M059J (cell line): ENCODE data around the gene ZNF521. TPM values are rescaled to one million over a fixed set of nuclear protein-coding genes. Genes with fewer than 3 reads are reported as not detected.
"Not testable (repeated sequence)": the region's sequence is repeated elsewhere in the genome, so short reads cannot be mapped to it uniquely, and the experiment has no call there.

Source experiments
- DNase-seq: peaks from one replicate; pipeline ENCODE4 v3.0.0-alpha.2; 2012; ENCODE audit warnings: low read depth
- total RNA-seq: library from RNA; depleted of rRNA; stranded (reverse); fragments of >200 nt; shearing (Covaris generic); gene quantifications from 2 replicates; pipeline ENCODE4 v1.2.3, GENCODE V29; 2014

Gene ZNF521
- total RNA-seq, 1 experiment from 2014 or later, result 20.4 TPM

DNA sequence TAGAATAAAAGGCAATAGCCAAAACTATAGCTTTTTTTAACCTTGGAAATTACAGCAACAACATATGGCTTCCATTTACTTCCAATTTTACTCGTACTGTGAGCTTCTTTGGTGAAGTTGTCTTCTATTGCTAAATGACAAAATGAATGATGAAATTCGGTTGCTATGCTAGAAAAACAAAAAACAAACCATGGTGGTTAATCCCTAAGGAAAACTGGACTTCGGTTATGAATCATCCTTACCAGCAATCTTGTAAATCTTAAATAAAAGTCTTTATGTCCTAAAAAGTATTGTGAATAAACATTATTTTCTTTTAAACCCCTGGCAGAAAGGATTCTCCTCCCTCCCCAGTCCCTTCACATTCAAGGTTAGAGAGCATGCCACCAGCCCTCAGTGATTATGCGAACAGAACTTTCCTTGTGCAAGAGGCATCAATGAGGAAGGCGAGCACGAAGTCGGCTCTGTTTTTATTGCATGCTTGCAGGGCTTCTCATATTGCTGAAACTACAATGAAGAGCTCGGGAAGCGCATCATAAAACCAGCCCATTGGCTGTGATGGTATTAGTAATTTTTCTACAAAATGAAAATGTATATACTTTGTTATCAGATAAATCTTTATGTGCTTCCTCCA is 62.9 kb downstream of the ZNF521 start:
- DNase-seq, result peak; percentile 91

DNA sequence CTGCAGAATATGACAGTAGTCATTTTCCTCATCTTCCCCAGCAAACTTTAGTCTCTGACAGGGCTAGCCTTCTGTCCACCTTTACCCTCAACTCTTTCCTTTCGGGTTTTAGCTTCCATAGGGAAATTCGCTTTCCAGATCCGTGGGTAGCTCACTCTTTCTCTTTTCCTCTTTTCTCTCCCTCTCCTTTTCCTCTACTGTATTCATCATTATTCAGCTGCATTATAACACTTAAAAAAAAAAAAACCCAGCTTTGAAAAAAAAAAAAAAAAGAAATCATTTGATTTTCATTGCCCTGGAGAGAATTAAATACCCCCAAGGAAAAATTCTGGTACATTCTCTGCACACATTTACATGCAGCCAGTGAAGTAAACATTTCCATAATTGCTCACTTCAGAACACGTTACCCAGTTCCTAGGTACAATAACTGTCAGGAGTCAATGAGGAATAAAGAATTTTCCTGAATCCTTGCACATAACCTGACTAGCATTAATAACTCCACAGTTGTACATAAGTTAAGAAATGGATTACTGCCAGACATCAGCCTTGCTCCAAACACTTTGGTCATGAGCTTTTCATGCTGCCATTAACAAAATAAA is 63.5 kb downstream of the ZNF521 start:
- peak; percentile 10 for DNase-seq

DNA sequence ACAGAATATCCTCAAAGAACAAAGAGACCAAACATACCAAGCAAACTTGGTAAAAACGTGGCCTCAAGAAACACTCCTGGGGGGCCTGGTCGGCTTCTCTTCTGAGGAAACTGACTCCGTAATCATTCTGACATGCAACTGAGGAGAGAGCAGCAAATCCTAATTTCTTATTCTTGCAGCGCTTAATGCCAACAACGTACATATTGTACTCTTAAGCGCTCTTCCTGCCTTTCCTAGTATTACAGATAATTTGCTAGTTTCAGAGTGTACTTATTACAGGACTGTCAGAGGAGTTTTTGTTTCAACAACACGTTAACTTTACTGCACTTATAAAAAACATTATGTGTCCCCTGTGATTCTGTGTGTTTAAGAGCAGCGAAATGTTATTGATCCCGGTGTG is 64.9 kb downstream of the ZNF521 start:
- DNase-seq, result no peak

DNA sequence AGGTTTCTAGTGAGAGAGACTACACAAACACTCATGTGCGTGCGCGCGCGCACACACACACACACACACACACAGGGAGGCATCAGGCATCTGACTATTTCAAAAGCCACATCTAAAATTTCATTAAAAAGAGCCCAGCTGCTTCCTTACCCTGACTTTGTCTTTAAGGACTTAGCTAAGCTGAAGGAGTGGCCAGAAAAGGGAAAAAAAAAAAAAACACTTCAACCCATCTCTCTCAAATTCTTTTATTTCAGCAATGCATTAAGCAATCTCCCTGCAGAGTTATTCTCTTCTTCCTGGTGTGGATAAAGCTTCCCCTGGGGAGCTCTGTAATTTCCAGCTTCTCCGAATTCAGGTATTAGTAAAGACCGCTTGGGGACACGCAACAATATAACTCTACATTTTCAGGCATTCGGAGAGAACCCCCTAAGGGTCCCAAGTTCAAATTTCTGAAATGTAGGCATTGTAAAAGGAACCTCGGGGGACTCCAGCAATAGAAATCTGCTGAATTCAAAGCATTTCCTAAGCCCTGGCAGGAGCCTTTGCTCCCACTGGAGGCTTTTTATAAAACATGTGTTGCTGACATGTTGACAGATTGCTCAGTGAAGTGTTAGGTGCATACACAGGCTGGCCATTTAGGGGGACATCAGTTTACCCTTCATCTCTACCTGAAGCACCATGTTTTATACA is 67.0 kb downstream of the ZNF521 start:
- DNase-seq, result no peak

DNA sequence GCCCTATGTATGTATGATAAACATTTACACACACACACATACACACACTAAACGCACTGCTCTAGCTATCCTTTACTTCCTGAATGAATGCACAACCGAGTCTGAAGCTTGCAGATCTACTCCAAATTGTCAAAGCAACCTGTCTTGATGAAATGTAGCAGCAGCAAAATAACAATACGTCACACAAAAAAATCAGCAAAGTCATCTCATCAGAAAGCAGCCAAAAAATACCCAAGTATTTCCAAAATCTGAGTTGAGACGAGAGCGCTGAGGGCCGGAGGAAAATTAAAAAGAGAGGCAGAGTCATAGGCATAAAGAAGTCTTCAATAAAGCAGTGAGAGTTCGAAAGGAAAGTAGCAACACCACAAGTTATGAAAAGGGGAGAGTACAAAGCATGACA is 67.7 kb downstream of the ZNF521 start:
- DNase-seq, result no peak

DNA sequence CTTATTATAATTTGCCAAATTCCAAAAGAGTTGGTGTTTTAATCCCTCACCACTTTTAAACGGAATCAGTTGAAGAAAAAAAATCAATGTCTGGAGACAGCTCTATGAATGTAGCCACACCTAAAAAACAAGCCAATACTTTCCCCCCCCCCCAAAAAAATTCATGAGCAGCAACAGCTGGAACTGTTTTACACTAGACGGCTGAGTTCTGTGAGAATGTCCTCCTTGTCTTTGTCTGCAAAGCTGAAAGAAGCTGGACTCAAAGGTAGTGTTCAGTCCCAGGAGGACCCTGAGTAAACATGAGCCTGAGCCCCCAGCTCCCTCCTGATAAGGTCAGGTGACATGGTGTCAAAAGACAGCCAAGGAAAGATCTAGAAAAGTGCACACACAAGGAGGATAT is 68.2 kb downstream of the ZNF521 start:
- no peak for DNase-seq

DNA sequence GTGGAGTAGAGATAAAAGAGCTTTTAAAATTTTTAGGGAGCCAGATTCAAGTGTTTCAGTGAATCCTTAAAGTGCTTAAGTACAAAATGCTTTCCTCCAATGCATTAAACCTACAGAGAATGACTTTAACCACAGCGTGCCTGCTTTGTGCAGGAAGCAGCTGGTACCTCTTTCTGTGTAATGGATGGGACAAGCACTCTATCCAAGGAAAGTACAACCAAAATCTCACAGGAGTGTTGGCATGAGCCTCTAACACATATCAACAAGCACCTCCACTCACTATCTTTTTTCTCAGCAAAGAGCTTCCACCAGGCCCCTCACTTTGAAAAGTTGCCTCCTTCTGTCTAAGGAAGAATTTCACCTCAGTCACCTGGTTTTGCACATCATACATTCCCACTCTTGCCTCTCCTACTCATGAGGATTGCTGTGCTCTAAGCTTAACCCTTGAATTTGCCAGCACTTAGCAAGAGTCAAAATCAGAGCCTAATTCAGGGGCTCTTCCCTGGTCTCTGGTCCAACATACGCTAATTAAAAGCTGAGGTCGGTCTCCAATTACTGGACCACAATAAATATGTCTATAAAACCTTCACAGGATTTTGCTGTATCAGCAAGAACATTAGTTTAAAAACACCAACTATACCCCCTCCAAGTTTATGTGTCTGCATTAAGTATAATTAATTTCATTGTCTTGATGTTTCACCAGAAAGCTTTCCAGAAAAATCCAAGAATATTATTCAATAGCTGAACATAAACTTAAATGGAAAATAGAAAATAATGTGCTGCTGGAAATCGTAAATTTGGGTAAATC is 68.9 kb downstream of the ZNF521 start:
- DNase-seq, result no peak

DNA sequence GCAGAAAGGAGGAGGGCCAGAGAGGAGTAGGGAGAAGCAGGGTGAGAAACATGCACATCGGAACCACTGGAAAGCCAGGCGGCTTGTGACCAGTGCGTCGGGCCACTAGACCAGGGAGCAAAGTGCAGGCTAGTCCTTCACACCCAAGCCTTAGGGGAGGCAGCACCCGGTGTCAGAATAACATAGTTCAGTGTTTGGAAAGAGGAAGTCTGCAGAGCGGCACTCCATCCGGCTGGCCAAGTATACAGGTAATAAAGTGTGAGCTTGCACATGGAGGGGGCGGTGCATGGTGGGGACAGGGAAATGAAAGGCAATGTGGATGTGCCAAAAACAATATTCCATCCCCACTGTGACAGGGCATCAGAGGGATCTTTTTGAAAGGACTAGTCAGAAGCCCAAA is 69.7 kb downstream of the ZNF521 start:
- DNase-seq, result no peak

DNA sequence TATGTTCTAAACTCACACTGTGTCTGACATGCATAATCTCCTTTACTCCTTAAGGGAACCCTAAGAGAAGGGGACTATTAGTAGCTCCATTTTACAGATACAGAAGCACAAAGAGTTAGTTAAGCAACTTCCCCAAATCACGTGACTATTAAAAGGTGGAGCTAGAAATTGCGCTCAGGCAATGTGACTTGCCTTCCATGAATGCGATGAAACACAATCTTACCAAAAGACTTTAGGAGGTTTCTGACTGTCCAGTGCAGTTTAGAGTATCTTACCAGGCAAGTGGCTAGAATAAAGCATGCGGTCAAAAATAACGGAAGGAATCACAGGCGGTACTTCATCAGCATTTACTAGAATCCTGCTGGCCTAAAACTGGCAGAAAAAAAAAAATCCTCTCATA is 70.4 kb downstream of the ZNF521 start:
- DNase-seq, result no peak

DNA sequence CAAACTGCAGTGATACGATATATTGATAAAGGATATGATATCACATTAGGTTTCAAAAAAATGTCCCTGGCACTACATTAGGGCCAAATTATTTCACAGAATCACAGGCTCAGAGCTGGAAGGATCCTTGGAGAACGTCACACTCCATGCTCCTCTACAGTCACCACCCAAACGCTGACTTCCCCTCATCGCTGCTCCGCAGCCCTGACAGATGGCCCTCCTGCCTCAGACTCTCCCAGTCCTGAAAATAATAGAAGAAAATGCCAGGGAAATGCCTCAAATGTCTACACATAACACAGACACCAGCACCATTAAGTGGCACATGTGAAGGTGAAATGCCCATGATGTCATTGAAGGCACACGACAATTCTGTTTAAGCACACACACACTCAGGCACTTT is 72.0 kb downstream of the ZNF521 start:
- no peak for DNase-seq

DNA sequence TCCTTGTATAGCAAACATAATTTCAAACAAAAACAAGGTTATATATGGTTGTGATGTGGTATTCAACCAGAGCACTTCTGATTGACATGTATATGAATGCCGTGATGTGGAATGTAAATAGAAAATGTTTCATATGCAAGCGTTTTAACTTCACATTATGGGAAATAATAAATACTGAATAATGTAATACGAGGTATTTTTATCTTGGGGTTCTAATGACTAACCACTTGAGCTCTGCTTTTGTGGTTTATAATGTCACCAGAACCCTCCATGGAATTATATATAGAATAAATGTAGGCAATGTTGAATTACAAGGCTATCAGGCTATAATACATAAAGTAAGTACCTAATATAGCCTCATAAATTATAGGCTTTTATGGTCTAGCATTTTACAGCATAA is 72.4 kb downstream of the ZNF521 start:
- DNase-seq, result no peak

DNA sequence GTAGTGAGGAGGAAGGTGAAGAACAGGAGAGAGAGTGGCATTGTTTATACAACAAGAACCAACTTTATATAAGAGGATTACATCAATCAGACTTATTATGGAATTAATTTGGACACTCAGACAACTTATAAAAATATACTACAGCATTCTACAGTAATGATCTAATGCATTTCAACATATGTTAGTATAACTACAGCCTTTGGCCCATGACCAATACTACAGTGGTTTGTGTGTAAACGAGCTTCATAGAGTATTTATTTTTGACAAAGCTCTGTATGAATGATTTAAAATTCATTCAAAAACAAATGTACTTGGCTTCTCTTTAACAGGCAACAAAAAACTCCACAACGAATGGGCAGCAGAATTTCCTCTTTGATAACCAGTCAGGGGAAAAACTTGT is 72.8 kb downstream of the ZNF521 start:
- DNase-seq, result peak; percentile 22

DNA sequence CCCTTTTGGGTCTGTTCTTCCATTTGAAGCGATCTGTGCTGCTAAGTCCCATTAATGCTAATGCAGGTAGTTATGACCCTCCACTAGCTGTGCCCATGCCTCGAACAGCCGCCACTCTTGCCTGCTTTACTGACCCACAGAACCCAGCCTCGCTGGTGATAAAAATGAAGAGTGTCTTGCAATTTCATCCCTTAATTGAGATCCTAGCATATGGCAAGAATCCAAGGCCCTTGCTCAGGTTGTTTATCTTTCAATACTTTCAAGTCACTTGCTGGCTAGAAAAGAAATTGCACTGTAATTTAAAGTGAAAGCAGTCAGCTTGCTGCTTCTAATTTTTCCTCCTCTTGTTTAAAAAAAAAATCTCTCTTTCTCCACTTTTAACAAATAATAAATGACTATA is 73.6 kb downstream of the ZNF521 start:
- peak; percentile 60 for DNase-seq

DNA sequence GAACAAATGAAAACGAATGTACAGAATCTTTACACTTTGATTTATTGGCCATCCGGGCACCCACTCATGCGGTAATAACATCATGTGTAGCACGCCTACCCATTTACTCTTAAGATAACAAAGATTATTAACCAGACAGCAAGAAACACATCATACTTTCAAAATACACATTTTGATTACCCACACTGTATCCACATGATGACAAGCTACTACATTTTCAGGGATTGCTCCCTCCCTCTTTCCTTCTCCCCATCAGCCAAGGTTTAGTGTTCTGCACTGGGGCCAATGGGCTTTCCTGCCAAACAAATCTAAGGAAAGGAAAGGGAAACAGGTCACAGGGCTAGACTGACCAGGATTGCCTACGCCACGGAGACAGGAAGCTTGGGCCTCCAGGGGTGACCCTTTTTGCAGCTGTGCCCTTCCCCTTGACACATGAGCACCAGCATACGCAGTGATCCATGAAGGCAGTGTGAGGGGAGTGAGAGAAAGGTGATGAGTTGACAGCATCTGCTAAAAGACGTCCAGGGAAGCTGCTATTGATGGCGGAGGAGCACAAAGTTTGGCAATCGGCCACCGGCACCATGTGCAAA is 76.5 kb downstream of the ZNF521 start:
- no peak for DNase-seq

DNA sequence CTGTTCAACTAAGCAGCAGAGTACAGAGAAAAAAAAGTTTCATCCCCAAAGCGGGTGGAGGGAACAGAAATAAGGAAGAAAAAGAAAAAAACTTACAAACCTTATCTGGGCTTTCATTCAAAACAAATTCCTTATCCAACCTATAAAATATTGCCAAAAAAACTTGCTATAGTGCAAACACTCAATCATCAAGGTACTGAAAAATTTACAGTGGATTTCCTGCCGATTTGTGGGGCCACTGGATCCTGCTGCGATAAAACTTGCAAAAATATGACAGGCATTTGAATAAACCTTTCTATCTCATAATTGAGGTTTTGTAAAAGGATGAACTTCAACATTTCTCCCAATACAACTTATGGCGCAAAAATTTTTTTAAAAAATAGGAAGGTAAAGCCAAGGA is 77.0 kb downstream of the ZNF521 start:
- no peak for DNase-seq

DNA sequence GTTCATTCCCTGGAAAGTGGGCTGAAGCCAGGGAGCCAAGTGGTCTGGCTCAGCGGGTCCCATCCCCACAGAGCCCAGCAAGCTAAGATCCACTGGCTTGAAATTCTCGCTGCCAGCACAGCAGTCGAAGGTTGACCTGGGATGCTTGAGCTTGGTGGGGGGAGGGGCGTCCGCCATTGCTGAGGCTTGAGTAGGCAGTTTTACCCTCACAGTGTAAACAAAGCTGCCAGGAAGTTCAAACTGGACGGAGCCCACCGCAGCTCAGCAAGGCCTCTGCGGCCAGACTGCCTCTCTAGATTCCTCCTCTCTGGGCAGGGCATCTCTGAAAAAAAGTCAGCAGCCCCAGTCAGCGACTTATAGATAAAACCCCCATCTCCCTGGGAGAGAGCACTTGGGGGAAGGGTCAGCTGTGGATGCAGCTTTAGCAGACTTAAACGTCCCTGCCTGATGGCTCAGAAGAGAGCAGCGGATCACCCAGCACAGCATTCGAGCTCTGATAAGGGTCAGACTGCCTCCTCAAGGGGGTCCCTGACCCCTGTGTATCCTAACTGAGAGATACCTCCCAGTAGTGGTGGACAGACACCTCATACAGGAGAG is 84.9 kb downstream of the ZNF521 start:
- DNase-seq, result not testable (repeated sequence)

DNA sequence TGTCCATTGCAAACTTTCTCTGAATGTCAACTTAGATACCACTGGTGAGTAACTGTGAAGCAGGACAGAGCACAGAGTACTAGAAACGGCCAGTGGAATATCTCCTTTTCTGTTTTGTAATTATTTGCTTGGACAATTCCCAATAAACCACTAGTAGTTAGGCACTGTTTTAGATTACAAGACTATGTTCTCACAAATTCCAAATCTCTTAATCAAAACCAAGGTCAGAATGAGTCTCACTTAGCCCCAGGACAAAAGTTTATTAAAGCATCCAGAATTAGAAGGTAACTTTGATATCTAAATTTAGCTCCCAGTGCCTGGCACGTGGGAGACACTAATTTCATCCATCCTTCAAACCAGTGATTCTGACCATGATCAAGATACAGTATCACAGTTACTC is 89.0 kb downstream of the ZNF521 start:
- peak; percentile 96 for DNase-seq

DNA sequence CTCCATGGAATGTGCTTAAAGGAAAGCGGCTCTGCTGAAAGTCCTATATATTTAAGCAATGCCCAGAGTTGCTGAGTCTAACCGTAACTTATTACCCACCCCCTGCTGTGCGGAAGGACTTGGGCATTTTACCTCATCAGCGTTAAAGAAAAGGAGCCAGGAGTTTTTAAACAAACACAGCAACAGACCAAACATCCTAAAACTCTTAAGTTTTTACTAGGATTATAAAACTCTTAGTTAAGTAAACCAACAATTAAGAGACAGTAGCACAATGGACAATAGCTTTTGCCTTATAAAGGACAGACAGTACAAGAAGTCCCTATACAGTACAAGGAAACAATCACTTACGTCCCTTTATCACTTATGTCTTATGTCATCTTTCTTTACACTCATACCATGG is 90.2 kb downstream of the ZNF521 start:
- peak; percentile 33 for DNase-seq

DNA sequence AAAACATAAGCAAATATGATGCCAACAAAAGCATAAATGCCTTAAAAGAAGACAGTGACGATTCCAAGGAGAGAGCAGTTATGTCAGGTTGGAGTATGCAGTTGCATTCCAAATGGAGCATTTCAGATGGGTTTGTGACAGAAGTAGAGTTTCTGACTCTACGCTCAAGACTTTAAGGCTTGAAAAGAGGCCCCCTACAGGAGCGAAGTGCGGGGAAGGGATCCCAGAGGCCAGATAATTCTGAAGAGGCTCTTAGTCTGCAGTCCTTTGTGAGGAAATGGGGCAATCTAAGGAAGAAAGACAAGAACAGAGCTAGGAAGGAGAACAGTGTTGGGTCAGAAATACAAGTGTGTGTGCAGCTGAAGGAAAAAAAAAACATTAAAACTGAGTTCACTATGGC is 95.5 kb downstream of the ZNF521 start:
- DNase-seq, result no peak

DNA sequence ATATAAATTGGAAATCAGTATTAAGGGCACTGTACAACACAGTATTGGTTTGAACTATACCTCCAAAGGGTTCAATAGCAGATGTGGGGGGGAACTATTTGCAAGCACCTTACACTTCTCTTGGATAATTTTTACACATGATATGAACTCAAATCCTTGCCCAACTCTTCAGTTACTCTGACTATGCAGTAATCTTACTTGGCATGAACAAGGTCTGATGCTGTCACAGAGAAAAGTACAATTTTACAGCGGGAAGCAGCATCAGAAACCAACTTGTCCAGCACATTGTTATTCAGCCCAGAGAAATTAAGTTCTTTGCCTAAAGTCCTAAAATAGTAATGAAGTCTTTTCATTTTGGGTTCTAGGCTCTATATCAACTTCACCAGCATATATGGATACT is 98.2 kb downstream of the ZNF521 start:
- DNase-seq, result no peak

DNA sequence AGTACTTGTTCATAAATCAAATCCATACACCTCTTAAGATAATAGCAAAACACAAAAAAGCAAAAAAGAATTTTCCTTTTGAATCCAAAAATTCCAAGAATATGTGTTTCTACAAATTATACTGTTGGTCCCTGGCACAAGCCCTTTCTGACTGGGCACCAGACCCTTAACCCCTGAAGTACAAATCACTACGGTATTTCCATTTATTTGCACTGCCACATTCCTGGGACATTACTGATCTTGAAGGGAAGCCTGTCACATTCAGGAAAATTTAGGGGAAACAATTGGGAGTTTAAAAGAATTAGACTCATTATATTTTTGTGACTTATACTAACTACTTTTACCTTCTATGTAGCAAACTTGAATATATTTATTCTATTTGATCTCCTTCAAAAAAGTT is 98.8 kb downstream of the ZNF521 start:
- DNase-seq, result peak; percentile 68

DNA sequence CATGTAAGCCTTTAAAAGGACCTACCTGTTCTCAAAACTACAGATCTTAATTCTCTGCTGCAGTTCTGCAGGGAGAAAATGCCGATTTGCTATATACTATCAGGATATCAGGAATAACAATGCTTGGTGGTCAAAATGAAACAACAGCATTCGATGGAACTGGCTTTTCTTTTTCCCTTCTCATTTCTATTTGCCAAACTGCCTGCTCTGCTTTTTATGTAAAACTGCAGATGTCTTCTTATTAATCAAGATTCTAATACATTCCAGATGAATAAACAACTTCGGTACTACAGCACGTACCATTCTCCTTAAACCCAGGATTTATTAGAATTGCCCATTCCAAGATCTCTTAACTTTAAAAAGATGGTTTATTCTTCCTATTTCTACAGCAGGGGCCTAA is 100.9 kb downstream of the ZNF521 start:
- DNase-seq, result no peak
